GM11168 (cell line): ENCODE measurements around the gene EGF.

Experiments
- in situ Hi-C: fragments of 300-500 bp; cut with MboI; formaldehyde crosslinking; loops from one replicate; pipeline ENCODE4 v1.12.0; 2022; ENCODE audit warnings: low sequenced_read_pairs; ENCODE audit not compliant: unreplicated experiment

Gene EGF

DNA sequence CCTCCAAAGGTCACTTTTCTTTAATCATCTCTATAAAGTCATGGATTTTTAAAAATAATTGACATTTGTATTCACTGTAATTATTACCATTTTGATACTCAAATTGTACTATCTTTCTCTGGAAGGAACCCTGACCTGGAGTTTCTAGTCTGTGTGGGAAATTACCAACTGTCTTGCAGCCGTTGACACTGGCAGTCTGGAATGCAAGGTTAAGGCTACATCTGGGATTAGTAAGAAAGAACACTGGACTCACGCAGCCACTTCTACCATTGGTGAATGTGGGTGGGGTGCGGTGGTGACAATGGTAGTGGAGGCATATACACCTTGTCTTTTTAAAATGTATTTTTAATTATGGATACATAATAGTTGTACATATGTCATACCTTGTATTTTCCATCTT, 40.9 kb downstream of the EGF start:
- in situ Hi-C loops: no loop called here

- in situ Hi-C loops: no loop called here
These were observed 42.5 kb downstream of the EGF start for GRCh38 chr4:109955146-109955545.

DNA sequence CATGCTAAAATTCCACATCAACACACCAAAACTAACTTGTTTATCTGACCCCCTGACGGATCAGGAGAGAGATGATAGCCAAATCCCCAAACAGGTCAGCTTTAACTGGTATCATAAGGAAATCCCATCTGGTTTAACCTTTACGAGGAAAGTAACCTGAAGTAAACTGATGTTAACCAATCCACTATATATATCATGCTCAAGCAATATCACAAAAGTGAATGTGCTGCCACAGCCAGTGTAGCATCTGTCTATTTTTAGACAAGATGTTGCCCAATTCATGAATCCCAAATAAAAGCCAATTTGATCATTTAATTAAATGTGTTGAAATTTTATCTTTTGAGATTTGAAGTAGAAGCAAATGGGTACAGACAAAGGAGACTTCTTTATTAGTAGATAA, 44.5 kb downstream of the EGF start:
- in situ Hi-C loops: no loop called here

GRCh38 chr4:109959195-109959594, 46.5 kb downstream of the EGF start:
- in situ Hi-C loops: no loop called here

- in situ Hi-C loops: no loop called here
These were observed 49.7 kb downstream of the EGF start for GRCh38 chr4:109962401-109962800.

DNA sequence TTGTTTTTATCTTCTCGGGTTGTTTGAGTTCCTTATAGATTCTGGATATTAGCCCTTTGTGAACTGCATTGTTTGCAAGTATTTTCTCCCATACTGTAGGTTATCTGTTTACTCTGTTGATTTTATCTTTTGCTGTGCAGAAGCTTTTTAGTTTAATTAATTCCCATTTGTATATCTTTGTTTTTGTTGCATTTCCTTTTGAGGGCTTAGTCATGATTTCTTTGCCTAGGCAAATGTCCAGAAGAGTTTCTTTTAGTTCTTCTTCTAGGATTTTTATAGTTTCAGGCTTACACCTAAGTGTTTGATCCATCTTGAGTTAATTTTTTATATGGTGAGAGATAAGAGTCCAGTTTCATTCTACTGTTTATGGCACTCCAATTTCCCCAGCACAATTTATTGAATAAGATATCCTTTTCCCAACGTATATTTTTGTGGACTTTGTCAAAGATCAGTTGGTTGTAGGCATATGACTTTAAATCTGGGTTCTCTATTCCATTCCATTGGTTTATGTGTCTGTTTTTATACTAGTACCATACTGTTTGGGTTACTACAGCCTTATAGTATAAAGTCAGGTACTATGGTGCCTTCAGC, 54.3 kb downstream of the EGF start:
- in situ Hi-C loops: no loop called here

- in situ Hi-C loops: no loop called here
These were observed 55.3 kb downstream of the EGF start for GRCh38 chr4:109967798-109968520.

GRCh38 chr4:109969087-109969486, 56.4 kb downstream of the EGF start:
- in situ Hi-C loops: no loop called here

DNA sequence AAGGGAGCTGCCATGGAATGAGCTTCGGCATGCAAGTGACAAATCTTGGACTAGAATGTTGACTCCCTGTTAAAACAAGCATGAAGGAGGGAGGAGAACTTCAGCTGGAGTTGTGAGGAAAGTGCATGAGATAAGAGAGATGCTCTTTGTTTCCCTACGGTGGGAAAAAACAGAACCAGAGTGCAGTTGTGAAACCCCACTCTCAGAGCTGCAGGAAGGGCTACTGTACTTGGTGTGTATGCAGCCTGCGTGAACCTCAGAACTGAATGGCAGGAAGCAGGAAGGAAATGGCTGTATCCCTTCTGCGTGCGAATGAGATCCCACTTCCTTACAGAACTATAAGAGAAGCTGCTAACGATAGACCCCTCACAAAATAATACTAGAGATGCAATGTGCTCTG, 57.2 kb downstream of the EGF start:
- in situ Hi-C loops: no loop called here

DNA sequence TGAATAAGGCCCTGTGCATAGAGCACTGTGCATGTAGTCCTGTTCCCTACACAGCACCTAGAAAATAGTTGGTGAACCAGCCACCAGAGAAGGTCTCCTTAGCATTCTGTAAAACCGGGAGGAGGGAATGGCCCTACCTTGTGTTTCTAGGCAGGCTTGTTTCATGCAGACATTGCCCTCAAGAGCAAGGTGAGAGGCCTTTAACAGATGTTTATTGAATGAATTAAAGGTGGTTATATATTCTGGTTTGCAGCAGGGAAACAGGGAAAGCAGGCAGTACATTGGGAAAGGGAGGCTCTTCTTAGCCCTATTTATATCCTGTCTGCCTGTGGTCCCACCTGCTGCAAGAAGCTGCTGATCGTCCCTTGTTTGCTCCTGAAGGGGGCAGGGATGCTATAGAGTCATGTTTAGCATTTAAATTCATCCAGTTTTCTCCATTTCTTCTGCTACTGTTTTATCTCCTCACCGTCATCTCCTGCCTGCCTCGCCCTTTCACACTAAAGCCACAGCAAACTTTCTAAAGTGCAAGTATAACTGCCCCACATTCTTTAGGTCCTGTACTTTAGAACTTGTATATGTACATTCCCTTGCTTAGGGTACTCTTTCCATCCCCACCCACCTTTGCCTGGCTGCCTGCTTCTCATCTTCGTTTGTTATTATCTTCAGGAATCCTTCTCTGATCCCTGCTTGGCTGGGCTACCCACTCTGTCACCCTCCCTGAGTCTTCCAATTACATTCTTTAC, 60.3 kb downstream of the EGF start:
- in situ Hi-C loops: no loop called here

DNA sequence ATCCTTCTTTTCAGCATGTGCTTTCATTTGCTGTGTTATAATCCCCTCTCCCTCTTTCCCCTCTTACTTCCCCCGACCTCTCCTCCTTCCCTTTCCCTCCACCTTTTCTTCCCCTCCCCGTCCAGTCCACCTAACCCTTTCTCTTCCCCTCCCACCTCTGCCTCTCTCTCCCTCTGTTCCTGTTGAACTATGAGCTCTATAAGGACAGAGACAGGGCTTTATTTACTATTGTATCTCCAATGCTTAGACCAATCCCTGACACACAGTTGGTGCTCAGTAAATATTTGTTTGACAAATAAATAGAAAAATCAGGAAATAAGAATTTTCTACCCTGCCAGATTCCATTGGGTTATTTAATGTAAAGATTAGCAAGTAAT, 60.8 kb downstream of the EGF start:
- in situ Hi-C loops: no loop called here

DNA sequence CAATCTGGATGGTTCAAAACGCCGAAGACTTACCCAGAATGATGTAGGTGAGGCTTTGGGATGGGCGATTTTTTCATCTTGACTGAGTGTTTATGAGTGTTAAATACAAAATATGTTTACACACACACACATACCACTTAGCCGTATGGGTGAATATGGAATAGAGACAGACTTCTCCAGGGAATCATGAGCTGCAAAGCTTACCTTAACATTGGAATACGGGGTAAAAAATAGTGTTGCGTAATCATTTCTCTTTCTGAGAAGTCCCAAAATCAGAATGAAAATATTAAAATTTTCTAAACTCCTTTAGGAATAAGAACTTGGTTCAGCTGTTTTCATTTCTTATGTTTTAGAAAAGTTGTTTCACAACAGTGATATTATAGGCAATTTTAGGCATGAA, 63.5 kb downstream of the EGF start:
- in situ Hi-C loops: loop anchor here (25.0 kb wide), 1 partner anchor 564 kb away; no protein-coding TSS in a partner anchor

GRCh38 chr4:109977854-109978501, 65.3 kb downstream of the EGF start:
- in situ Hi-C loops: loop anchor here (25.0 kb wide), 1 partner anchor 566 kb away; no protein-coding TSS in a partner anchor

- in situ Hi-C loops: loop anchor here (25.0 kb wide), 1 partner anchor 567 kb away; no protein-coding TSS in a partner anchor
These were observed 66.2 kb downstream of the EGF start for GRCh38 chr4:109978704-109979454.

GRCh38 chr4:109979920-109980717, 67.4 kb downstream of the EGF start:
- in situ Hi-C loops: loop anchor here (25.0 kb wide), 1 partner anchor 568 kb away; no protein-coding TSS in a partner anchor

GRCh38 chr4:109981936-109982335, 69.3 kb downstream of the EGF start:
- in situ Hi-C loops: loop anchor here (25.0 kb wide), 1 partner anchor 570 kb away; no protein-coding TSS in a partner anchor

- in situ Hi-C loops: loop anchor here (25.0 kb wide), 1 partner anchor 570 kb away; no protein-coding TSS in a partner anchor
These were observed 69.8 kb downstream of the EGF start for GRCh38 chr4:109982521-109982920.

- in situ Hi-C loops: loop anchor here (25.0 kb wide), 1 partner anchor 574 kb away; no protein-coding TSS in a partner anchor
These were observed 73.6 kb downstream of the EGF start for GRCh38 chr4:109985993-109986974.
